ENCODE results near the gene MON1B. TPM values are rescaled to one million over a fixed set of nuclear protein-coding genes. Genes with fewer than 3 reads are reported as not detected.

Gene MON1B
- total RNA-seq, 1 donor: 19.5 TPM

DNA sequence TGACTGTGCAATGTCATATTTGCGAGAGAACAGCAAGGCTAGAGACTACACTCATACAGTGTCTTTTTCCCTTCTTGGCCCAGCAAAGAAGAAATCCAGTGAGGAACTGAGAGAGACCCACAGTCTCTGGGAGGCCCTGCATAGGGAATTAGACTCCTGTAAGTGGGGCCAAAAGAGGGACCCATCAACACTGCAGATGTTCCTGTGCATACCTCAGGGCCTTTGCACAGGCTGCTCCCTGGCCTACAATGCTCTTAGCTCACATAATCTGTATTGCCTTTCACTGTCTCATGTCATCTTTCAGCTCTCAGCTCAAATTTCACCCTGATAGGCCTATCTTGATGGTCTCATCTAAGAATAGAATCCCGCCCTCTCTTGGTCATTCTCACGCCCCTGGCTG is 17.4 kb downstream of the MON1B start:
- Histone ChIP-seq H3K79me2 (ENCODE audit: insufficient read depth, low read length) (no peaks in the 10 kb centered on the region), H3K4me2 (ENCODE audit: insufficient read depth, low read length) (no peak overlapping the region), H3K4me1 (ENCODE audit: insufficient read depth, low read length) (peaks cover 3% of the 10 kb centered on the region), H3K27me3 (ENCODE audit: insufficient read depth, low read length) (peaks cover 23% of the 10 kb centered on the region), H2AFZ (ENCODE audit: low read length) (no peak overlapping the region), H4K20me1 (ENCODE audit: insufficient read depth, low read length) (no peaks in the 10 kb centered on the region), H3K36me3 (ENCODE audit: insufficient read depth, low read length) (no peaks in the 10 kb centered on the region), H3K9me3 (ENCODE audit: low read depth, low read length) (no peaks in the 10 kb centered on the region), H3K27ac (ENCODE audit: low read depth, low read length) (no peak overlapping the region), H3K4me3 (ENCODE audit: insufficient read depth, low read length) (no peak overlapping the region)
- TF ChIP-seq, protein P1, sequence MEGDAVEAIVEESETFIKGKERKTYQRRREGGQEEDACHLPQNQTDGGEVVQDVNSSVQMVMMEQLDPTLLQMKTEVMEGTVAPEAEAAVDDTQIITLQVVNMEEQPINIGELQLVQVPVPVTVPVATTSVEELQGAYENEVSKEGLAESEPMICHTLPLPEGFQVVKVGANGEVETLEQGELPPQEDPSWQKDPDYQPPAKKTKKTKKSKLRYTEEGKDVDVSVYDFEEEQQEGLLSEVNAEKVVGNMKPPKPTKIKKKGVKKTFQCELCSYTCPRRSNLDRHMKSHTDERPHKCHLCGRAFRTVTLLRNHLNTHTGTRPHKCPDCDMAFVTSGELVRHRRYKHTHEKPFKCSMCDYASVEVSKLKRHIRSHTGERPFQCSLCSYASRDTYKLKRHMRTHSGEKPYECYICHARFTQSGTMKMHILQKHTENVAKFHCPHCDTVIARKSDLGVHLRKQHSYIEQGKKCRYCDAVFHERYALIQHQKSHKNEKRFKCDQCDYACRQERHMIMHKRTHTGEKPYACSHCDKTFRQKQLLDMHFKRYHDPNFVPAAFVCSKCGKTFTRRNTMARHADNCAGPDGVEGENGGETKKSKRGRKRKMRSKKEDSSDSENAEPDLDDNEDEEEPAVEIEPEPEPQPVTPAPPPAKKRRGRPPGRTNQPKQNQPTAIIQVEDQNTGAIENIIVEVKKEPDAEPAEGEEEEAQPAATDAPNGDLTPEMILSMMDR (IDR thresholded peaks at IDR 0.05; ENCODE audit: extremely low read depth, low read depth, low read length): no peak
- no peak for DNase-seq (ENCODE audit: insufficient read length, low spot score, missing footprints)

DNA sequence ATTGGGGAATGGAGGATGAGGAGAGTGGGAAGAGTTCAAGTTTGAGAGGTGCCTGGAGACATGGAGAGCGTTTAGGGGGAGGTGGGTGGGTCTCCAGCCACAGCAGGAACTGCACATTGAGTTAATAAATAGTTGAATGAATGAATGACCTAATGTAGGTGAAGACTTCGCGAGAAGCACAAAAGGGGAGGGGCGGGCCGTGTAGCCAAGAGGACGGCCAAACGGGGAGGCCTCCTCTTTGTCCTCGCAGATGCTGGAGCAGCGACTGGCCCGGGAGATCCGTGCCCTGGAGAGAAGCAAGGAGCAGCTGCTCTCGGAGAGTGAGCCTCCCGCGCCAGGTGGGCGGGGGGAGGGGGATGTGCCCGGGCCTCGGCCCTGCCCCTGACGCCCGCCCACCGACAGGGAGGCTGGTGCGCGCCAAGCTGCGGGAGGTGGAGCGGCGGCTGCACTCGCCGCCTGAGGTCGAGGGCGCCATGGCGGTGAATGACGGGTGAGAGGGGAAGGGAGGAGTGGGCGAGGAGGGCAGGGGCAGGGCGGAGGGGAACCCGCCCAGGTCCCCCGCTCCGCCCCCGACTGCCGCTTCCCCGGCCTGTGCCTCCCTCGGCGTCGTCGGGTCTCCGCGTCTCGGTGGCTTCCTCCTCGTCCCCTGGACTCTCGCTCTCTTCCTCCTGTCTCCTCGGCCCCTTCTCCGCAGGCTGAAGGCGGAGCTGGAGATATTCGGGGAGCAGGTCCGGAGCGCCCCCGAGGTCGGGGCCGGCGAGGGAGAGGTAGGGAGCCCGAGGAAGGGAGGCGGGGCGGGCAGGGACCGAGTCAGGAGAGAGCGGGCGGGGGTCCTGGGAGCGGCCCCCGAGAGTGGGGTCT is 21.1 kb downstream of the MON1B start:
- no peaks in the 10 kb centered on the region for H3K9me3 ChIP-seq (ENCODE audit: low read depth, low read length)
- H3K27me3 ChIP-seq (ENCODE audit: insufficient read depth, low read length): peaks cover 23% of the 10 kb centered on the region
- H2AFZ ChIP-seq (ENCODE audit: low read length): peak overlapping the region; percentile 56
- no peaks in the 10 kb centered on the region for H3K79me2 ChIP-seq (ENCODE audit: insufficient read depth, low read length)
- peak overlapping the region; percentile 64 for H3K4me3 ChIP-seq (ENCODE audit: insufficient read depth, low read length)
- TF ChIP-seq, protein P1 (IDR thresholded peaks at IDR 0.05; ENCODE audit: extremely low read depth, low read depth, low read length): no peak
- H3K4me1 ChIP-seq (ENCODE audit: insufficient read depth, low read length): peaks cover 12% of the 10 kb centered on the region
- no peaks in the 10 kb centered on the region for H3K36me3 ChIP-seq (ENCODE audit: insufficient read depth, low read length)
- DNase-seq (ENCODE audit: insufficient read length, low spot score, missing footprints): peak; percentile 82
- H3K4me2 ChIP-seq (ENCODE audit: insufficient read depth, low read length): peak overlapping the region; percentile 76
- no peak overlapping the region for H3K27ac ChIP-seq (ENCODE audit: low read depth, low read length)
- H4K20me1 ChIP-seq (ENCODE audit: insufficient read depth, low read length): no peaks in the 10 kb centered on the region

DNA sequence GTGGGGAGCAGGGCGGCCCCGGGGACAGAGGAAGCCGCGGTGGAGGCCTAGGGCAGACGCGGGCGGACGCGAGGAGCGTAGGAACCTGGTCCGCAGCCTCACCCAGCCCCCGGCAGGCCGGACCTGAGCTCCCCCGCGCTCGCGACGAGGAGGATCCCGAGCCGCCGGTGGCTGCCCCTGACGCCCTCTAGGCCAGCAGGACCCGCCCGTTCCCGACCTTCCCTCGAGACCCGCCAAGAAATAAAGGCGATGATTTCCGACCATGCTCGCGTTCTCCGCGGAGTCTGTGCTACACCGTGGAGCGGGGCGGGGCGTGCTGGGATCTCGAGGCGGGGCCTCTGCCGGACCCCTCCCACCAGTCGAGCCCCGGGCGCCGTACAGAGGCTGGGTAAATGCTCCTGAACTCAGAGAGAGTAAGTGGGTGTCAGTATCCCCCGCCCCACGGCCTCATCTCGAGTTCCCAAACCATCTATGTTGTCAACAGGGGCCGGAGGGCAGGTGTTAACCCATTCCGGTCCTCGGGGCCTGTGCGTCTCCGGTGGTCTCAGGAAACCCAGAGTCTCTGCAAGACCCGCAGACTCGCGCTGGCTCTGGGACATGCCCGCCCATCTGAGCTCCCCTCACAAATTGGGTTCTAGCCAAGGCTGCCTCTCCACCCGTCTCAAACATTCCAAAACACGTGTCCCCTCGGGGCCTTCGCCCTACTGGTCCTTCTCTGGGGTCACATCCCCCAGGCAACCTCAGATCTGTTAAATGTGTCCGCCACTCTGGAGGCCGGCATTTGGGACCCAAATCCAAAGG is 22.0 kb downstream of the MON1B start:
- Histone ChIP-seq H4K20me1 (ENCODE audit: insufficient read depth, low read length) (no peaks in the 10 kb centered on the region), H3K4me1 (ENCODE audit: insufficient read depth, low read length) (peaks cover 12% of the 10 kb centered on the region), H3K9me3 (ENCODE audit: low read depth, low read length) (no peaks in the 10 kb centered on the region), H2AFZ (ENCODE audit: low read length) (peak overlapping the region; percentile 56), H3K27ac (ENCODE audit: low read depth, low read length) (no peak overlapping the region), H3K79me2 (ENCODE audit: insufficient read depth, low read length) (no peaks in the 10 kb centered on the region), H3K4me2 (ENCODE audit: insufficient read depth, low read length) (peak overlapping the region; percentile 76), H3K27me3 (ENCODE audit: insufficient read depth, low read length) (peaks cover 23% of the 10 kb centered on the region), H3K4me3 (ENCODE audit: insufficient read depth, low read length) (peak overlapping the region; percentile 64), H3K36me3 (ENCODE audit: insufficient read depth, low read length) (no peaks in the 10 kb centered on the region)
- TF ChIP-seq, protein P1 (IDR thresholded peaks at IDR 0.05; ENCODE audit: extremely low read depth, low read depth, low read length): no peak
- DNase-seq (ENCODE audit: insufficient read length, low spot score, missing footprints): peak; percentile 91
